T-cell (primary cell): ENCODE results near the gene TSC22D4. TPM values are rescaled to one million over a fixed set of nuclear protein-coding genes. Genes with fewer than 3 reads are reported as not detected.

ENCODE experiments used
- ATAC-seq, 4 experiments: fragments of 200-7000 bp in 3 of 4; fragments of 150-1000 bp in 1 of 4; cut with Tn5 transposase; replicated peaks in 1 of 4; 1 replicate in 3 of 4; 2 replicates in 1 of 4; pipeline ENCODE4 v1.10.0; 2021; ENCODE audit warnings: moderate library complexity in 3 of 4, mild to moderate bottlenecking in 2 of 4, moderate number of reproducible peaks in 1 of 4
- CTCF ChIA-PET, 2 donors: fragments of 300-600 bp; sonication (Branson Sonifier 250); formaldehyde crosslinking; loops; one replicate each; lab custom pipeline; 2022; ENCODE audit warnings: antibody characterized with exemption in 2 of 2; lab: Charles Lee
- POLR2A ChIA-PET, 2 donors: fragments of 300-600 bp; sonication (Branson Sonifier 250); formaldehyde crosslinking; loops; one replicate each; lab custom pipeline; 2022; ENCODE audit warnings: antibody characterized with exemption in 2 of 2; lab: Charles Lee
- DNase-seq, 35 experiments: peaks; one replicate each; pipeline versions ENCODE4 v3.0.0 to v3.0.0-alpha.2; 2013 to 2023
- H3K27ac ChIP-seq: one replicate; pipeline ENCODE4 v1.5.1; 2013; ENCODE audit warnings: low read length
- H3K27me3 ChIP-seq, 2 experiments: replicated peaks in 1 of 2; 1 replicate in 1 of 2; 2 replicates in 1 of 2; pipeline versions ENCODE4 v1.6.1 to v1.7.0; 2013; ENCODE audit warnings: low read length in 1 of 2, mixed read lengths in 1 of 2; ENCODE audit not compliant: control insufficient read depth in 2 of 2, insufficient read depth in 2 of 2; ENCODE audit errors: extremely low read depth in 1 of 2
- H3K36me3 ChIP-seq, 2 donors: 1 replicate in 1 of 2; 2 replicates in 1 of 2; pipeline versions ENCODE4 v1.6.1 to v1.7.0; 2013; ENCODE audit warnings: low read length in 1 of 2; ENCODE audit not compliant: control insufficient read depth in 2 of 2, insufficient read depth in 1 of 2; ENCODE audit errors: extremely low read depth in 1 of 2
- H3K4me1 ChIP-seq, 2 experiments: 1 replicate in 1 of 2; 2 replicates in 1 of 2; pipeline versions ENCODE4 v1.6.1 to v1.7.0; 2013; ENCODE audit warnings: low read length in 2 of 2, mixed read lengths in 1 of 2; ENCODE audit not compliant: insufficient read depth in 2 of 2, control insufficient read depth in 1 of 2; ENCODE audit errors: extremely low read depth in 1 of 2
- H3K4me3 ChIP-seq, 2 donors: 1 replicate in 1 of 2; 2 replicates in 1 of 2; pipeline versions ENCODE4 v1.5.1 to v1.7.0; 2013; ENCODE audit warnings: mild to moderate bottlenecking in 2 of 2, low read length in 1 of 2, moderate library complexity in 1 of 2; ENCODE audit not compliant: control insufficient read depth in 1 of 2; ENCODE audit errors: extremely low read depth in 1 of 2
- H3K9me3 ChIP-seq: 2 replicates; pipeline ENCODE4 v1.7.0; 2013
- H3K27ac Mint-ChIP-seq, 2 donors: one replicate each; pipeline ENCODE4 v1.8.0; 2020 to 2021; ENCODE audit warnings: mild to moderate bottlenecking in 2 of 2, mixed read lengths in 2 of 2
- H3K27me3 Mint-ChIP-seq, 2 donors: one replicate each; pipeline ENCODE4 v1.8.0; 2021 to 2022; ENCODE audit warnings: mixed read lengths in 2 of 2
- H3K36me3 Mint-ChIP-seq: one replicate; pipeline ENCODE4 v1.8.0; 2021; ENCODE audit warnings: mixed read lengths
- H3K4me1 Mint-ChIP-seq, 3 donors: one replicate each; pipeline ENCODE4 v1.8.0; 2020 to 2022; ENCODE audit warnings: mixed read lengths in 3 of 3, mild to moderate bottlenecking in 1 of 3
- H3K4me3 Mint-ChIP-seq, 3 donors: one replicate each; pipeline ENCODE4 v1.8.0; 2020 to 2022; ENCODE audit warnings: mild to moderate bottlenecking in 3 of 3, mixed read lengths in 3 of 3, moderate library complexity in 3 of 3
- H3K9me3 Mint-ChIP-seq, 3 donors: one replicate each; pipeline ENCODE4 v1.8.0; 2020 to 2022; ENCODE audit warnings: mixed read lengths in 3 of 3
- WGBS: methylation state at CpG from one replicate; pipeline ENCODE4 v1.1.5; 2013; ENCODE audit warnings: missing lambda C conversion rate; ENCODE audit not compliant: insufficient coverage; 5-methylcytosine and 5-hydroxymethylcytosine counted together
- total RNA-seq, 35 experiments: library from RNA in 6 of 35; stranded (reverse) in 6 of 35; fragments of 120-200 nt in 1 of 35; gene quantifications; one replicate each; pipeline versions ENCODE4 v1.2.1 to v1.2.4 and lab custom pipeline; 2013 to 2026

TSC22D4 gene
- total RNA-seq, 5 donors from 2014 or later (not counting 1 experiment from before 2014, with no cell fraction given) = 85.2 to 160 (median 148) TPM

GRCh38 chr7:100465702-100466311 is 13.2 kb downstream of the TSC22D4 start:
- POLR2A ChIA-PET = interaction anchor here in 1 of 2 donors (0.7 kb wide), 1 partner anchor 12 kb away, joined by 4 read pairs; no protein-coding TSS in a partner anchor

DNA sequence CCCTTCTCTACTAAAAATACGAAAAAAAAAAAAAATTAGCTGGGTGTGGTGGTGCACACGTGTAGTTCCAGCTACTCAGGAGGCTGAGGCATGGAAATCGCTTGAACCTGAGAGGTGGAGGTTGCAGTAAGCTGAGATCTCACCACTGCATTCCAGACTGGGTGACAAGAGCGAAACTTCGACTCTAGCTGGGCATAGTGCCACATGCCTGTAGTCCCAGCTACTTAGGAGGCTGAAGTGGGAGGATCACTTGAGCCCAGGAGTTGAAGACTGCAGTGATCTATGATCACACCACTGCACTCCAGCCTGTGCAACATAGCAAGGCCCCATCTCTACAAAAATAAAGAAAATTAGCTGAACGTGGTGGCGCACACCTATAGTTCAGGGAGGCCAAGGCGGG is 13.7 kb downstream of the TSC22D4 start:
- Mint-ChIP-seq H3K27me3 (no peaks in the 10 kb centered on the region), H3K27ac (peak overlapping the region; percentile 39 to 58), H3K9me3 (no peaks in the 10 kb centered on the region), H3K4me1 (peaks cover 6 to 12% (median 10%) of the 10 kb centered on the region in 3 donors), H3K4me3 (no peak overlapping the region), H3K36me3 (peaks cover 2% of the 10 kb centered on the region)
- ATAC-seq (no peak), DNase-seq (no peak)
- Histone ChIP-seq H3K27me3 (no peaks in the 10 kb centered on the region), H3K4me1 (peaks cover 0 to 21% of the 10 kb centered on the region in 2 experiments), H3K4me3 (no peak overlapping the region), H3K36me3 (peaks cover 10 to 45% of the 10 kb centered on the region in 2 donors), H3K27ac (no peak overlapping the region), H3K9me3 (no peaks in the 10 kb centered on the region)
- POLR2A ChIA-PET = interaction anchor here in 1 of 2 donors (0.7 kb wide), 1 partner anchor 11 kb away, joined by 4 read pairs; no protein-coding TSS in a partner anchor
- no CpG with 5 or more reads among the region's 8 CpGs for WGBS
- CTCF ChIA-PET = interaction anchor here (0.6 to 0.7 kb wide), 3 partner anchors 10 to 434 kb away, joined by 3 to 5 read pairs (median 4); no protein-coding TSS in a partner anchor

More at GRCh38 chr7:100465702-100466311, 13.2 kb downstream of the TSC22D4 start:
- Histone ChIP-seq H3K36me3 (peaks cover 8 to 47% of the 10 kb centered on the region in 2 donors), H3K27me3 (no peaks in the 10 kb centered on the region), H3K4me1 (peaks cover 0 to 21% of the 10 kb centered on the region in 2 experiments), H3K4me3 (no peak overlapping the region), H3K27ac (no peak overlapping the region), H3K9me3 (no peaks in the 10 kb centered on the region)
- 65% methylated on average over 10 of the region's 17 CpGs for WGBS
- H3K9me3 Mint-ChIP-seq = no peaks in the 10 kb centered on the region
- no peak overlapping the region for H3K4me3 Mint-ChIP-seq
- peak overlapping the region; percentile 39 to 58 for H3K27ac Mint-ChIP-seq
- DNase-seq (no peak), ATAC-seq (no peak)
- CTCF ChIA-PET = interaction anchor here in 1 of 2 donors (0.6 to 0.7 kb wide), 2 partner anchors 227 to 433 kb away, joined by 3 to 4 read pairs; no protein-coding TSS in a partner anchor
- H3K36me3 Mint-ChIP-seq = peaks cover 4% of the 10 kb centered on the region
- no peaks in the 10 kb centered on the region for H3K27me3 Mint-ChIP-seq
- peaks cover 6 to 16% (median 14%) of the 10 kb centered on the region in 3 donors for H3K4me1 Mint-ChIP-seq

DNA sequence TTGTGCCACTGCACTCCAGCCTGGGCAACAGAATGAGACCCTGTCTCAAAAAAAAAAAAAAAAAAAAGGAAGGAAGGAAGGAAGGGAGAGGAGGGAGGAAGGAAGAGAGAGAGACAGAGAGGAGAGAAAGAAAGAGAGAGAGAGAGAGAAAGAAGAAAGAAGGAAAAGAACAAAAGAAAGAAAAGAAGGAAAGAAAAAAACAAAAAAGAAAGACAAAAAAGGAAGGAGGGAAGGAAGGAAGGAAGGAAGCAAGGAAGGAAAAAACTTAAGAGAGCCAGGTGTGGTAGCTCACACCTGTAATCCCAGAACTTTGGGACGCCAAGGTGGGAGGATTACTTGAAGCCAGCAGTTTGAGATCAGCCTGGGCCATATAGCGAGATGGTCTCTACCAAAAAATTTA is 14.2 kb downstream of the TSC22D4 start:
- H3K27ac Mint-ChIP-seq = no peak overlapping the region
- no peaks in the 10 kb centered on the region for H3K27me3 Mint-ChIP-seq
- peaks cover 2% of the 10 kb centered on the region for H3K36me3 Mint-ChIP-seq
- H3K27ac ChIP-seq = no peak overlapping the region
- POLR2A ChIA-PET = no interaction called here
- no peaks in the 10 kb centered on the region for H3K9me3 ChIP-seq
- peaks cover 2 to 8% (median 7%) of the 10 kb centered on the region in 3 donors for H3K4me1 Mint-ChIP-seq
- no peaks in the 10 kb centered on the region for H3K9me3 Mint-ChIP-seq
- no peak overlapping the region for H3K4me3 Mint-ChIP-seq
- H3K4me3 ChIP-seq = no peak overlapping the region
- 100% methylated on average over 1 of the region's 2 CpGs for WGBS
- peaks cover 10 to 42% of the 10 kb centered on the region in 2 donors for H3K36me3 ChIP-seq
- CTCF ChIA-PET = interaction anchor here (0.6 to 0.7 kb wide), 2 partner anchors 10 to 1035 kb away, joined by 3 to 5 read pairs; no protein-coding TSS in a partner anchor
- ATAC-seq (no peak), DNase-seq (no peak)
- H3K27me3 ChIP-seq = no peaks in the 10 kb centered on the region
- H3K4me1 ChIP-seq = peaks cover 0 to 17% of the 10 kb centered on the region in 2 experiments

- ChIA-PET POLR2A (no interaction called here), CTCF (interaction anchor here (0.6 kb wide), 2 partner anchors 241 to 1035 kb away, joined by 3 to 4 read pairs; no protein-coding TSS in a partner anchor)
- H3K4me1 Mint-ChIP-seq = peaks cover 0 to 4% (median 3%) of the 10 kb centered on the region in 3 donors
- peaks cover 6% of the 10 kb centered on the region for H3K36me3 Mint-ChIP-seq
- Histone ChIP-seq H3K4me3 (no peak within 1 kb of the TSS), H3K27me3 (no peaks in the 10 kb centered on the region), H3K4me1 (peaks cover 0 to 11% of the 10 kb centered on the region in 2 experiments), H3K9me3 (no peaks in the 10 kb centered on the region), H3K27ac (no peak within 1 kb of the TSS), H3K36me3 (peaks cover 10 to 41% of the 10 kb centered on the region in 2 donors)
- DNase-seq (no peak), ATAC-seq (no peak)
- no peak within 1 kb of the TSS for H3K4me3 Mint-ChIP-seq
- H3K27ac Mint-ChIP-seq = no peak within 1 kb of the TSS
- 100% methylated on average over 2 of the region's 7 CpGs for WGBS
- no peaks in the 10 kb centered on the region for H3K9me3 Mint-ChIP-seq
- no peaks in the 10 kb centered on the region for H3K27me3 Mint-ChIP-seq
Measured at GRCh38 chr7:100464210-100464660, 14.8 kb downstream of the TSC22D4 start, which contains the start of gene SPACDR. Gene SPACDR, minus strand, starts transcription at chr7:100464260. Its CDS starts 235 bp downstream, at chr7:100464025.

- Mint-ChIP-seq H3K4me3 (no peak overlapping the region), H3K9me3 (no peaks in the 10 kb centered on the region), H3K27me3 (no peaks in the 10 kb centered on the region), H3K4me1 (peaks cover 9 to 18% (median 16%) of the 10 kb centered on the region in 3 donors), H3K27ac (no peak overlapping the region), H3K36me3 (peaks cover 9% of the 10 kb centered on the region)
- Histone ChIP-seq H3K27me3 (no peaks in the 10 kb centered on the region), H3K9me3 (no peaks in the 10 kb centered on the region), H3K4me1 (peaks cover 0 to 17% of the 10 kb centered on the region in 2 experiments), H3K27ac (no peak overlapping the region), H3K4me3 (no peak overlapping the region), H3K36me3 (peaks cover 8 to 10% of the 10 kb centered on the region in 2 donors)
- no peak for DNase-seq
- ATAC-seq = no peak
- POLR2A ChIA-PET = no interaction called here
- WGBS = no CpG with 5 or more reads among the region's 6 CpGs
- CTCF ChIA-PET = interaction anchor here in 1 of 2 donors (0.6 to 1.5 kb wide), 3 partner anchors 12 to 224 kb away, joined by 3 to 6 read pairs (median 5); no protein-coding TSS in a partner anchor
Measured at GRCh38 chr7:100457033-100457432, 22.0 kb downstream of the TSC22D4 start.

- Histone ChIP-seq H3K27me3 (no peaks in the 10 kb centered on the region), H3K4me3 (no peak overlapping the region), H3K9me3 (no peaks in the 10 kb centered on the region), H3K27ac (no peak overlapping the region), H3K4me1 (peaks cover 0 to 17% of the 10 kb centered on the region in 2 experiments), H3K36me3 (peaks cover 8 to 9% of the 10 kb centered on the region in 2 donors)
- Mint-ChIP-seq H3K4me1 (peaks cover 9 to 18% (median 16%) of the 10 kb centered on the region in 3 donors), H3K27me3 (no peaks in the 10 kb centered on the region), H3K4me3 (no peak overlapping the region), H3K27ac (no peak overlapping the region), H3K36me3 (peaks cover 9% of the 10 kb centered on the region), H3K9me3 (no peaks in the 10 kb centered on the region)
- 94% methylated on average over 8 of the region's 14 CpGs for WGBS
- POLR2A ChIA-PET = no interaction called here
- CTCF ChIA-PET = interaction anchor here in 1 of 2 donors (0.7 to 1.5 kb wide), 2 partner anchors 12 to 118 kb away, joined by 5 to 6 read pairs; no protein-coding TSS in a partner anchor
- no peak for ATAC-seq
- DNase-seq = no peak
Measured at GRCh38 chr7:100456562-100456961, 22.5 kb downstream of the TSC22D4 start.
